Panc1 (cell line): ENCODE data around the gene PICALM. TPM values are rescaled to one million over a fixed set of nuclear protein-coding genes. Genes with fewer than 3 reads are reported as not detected.
"Not testable (repeated sequence)": the region's sequence is repeated elsewhere in the genome, so short reads cannot be mapped to it uniquely, and the experiment has no call there.

Experiments
- ATAC-seq: fragments of 200-7000 bp; cut with Tn5 transposase; 2 replicates; pipeline ENCODE4 v1.9.1; 2020; ENCODE audit warnings: mild to moderate bottlenecking, moderate library complexity
- BruUV-seq: library from RNA; stranded (reverse); fragments of 400-500 nt; replicated peaks from 2 replicates; lab custom pipeline; 2021; lab: Mats Ljungman, UMichigan
- CTCF ChIA-PET: fragments of 300-600 bp; sonication (Branson Sonifier 250); formaldehyde crosslinking; loops from one replicate; lab custom pipeline; 2022; ENCODE audit warnings: antibody characterized with exemption; lab: Charles Lee
- POLR2A ChIA-PET: fragments of 300-600 bp; sonication (Branson Sonifier 250); formaldehyde crosslinking; loops from one replicate; lab custom pipeline; 2022; ENCODE audit warnings: antibody characterized with exemption; lab: Charles Lee
- DNase-seq: peaks from one replicate; pipeline ENCODE4 v3.0.0-alpha.2; 2010; ENCODE audit warnings: low read depth, low spot score
- H3K27ac ChIP-seq: 2 replicates; pipeline ENCODE4 v1.5.1; 2011; ENCODE audit warnings: mild to moderate bottlenecking, low read length, inconsistent platforms
- H3K27me3 ChIP-seq: fragments of 200-500 bp; sonication (Bioruptor generic); 2 replicates; pipeline ENCODE4 v1.6.0; 2014; ENCODE audit warnings: low read length, inconsistent platforms; ENCODE audit not compliant: control insufficient read depth, insufficient read depth
- H3K36me3 ChIP-seq: fragments of 200-500 bp; sonication (Bioruptor generic); 2 replicates; pipeline ENCODE4 v1.5.1; 2014; ENCODE audit warnings: inconsistent platforms, mild to moderate bottlenecking, low read length, moderate library complexity; ENCODE audit not compliant: control insufficient read depth, insufficient read depth
- H3K4me1 ChIP-seq: 2 replicates; pipeline ENCODE4 v1.5.1; 2011; ENCODE audit warnings: inconsistent platforms, mild to moderate bottlenecking, low read length, moderate library complexity; ENCODE audit not compliant: control insufficient read depth, insufficient read depth
- H3K4me3 ChIP-seq, 2 experiments: 2 replicates each; pipeline ENCODE4 v1.5.1; 2011 to 2012; ENCODE audit warnings: low read depth in 2 of 2, low read length in 2 of 2, mild to moderate bottlenecking in 2 of 2, inconsistent platforms in 1 of 2, moderate library complexity in 1 of 2
- H3K9me3 ChIP-seq: fragments of 200-500 bp; sonication (Bioruptor generic); 2 replicates; pipeline ENCODE4 v1.5.1; 2014; ENCODE audit warnings: low read depth, mild to moderate bottlenecking, inconsistent platforms, low read length, moderate library complexity; ENCODE audit not compliant: control insufficient read depth, insufficient read depth
- CTCF ChIP-seq: fragments of 450-650 bp; IDR thresholded peaks from 2 replicates; pipeline ENCODE4 v1.5.1; 2017; ENCODE audit warnings: mild to moderate bottlenecking
- POLR2AphosphoS5 ChIP-seq: IDR thresholded peaks from 2 replicates; pipeline ENCODE4 v1.6.1; 2012; ENCODE audit warnings: mild to moderate bottlenecking, low read depth, low read length, moderate library complexity
- REST ChIP-seq, 2 experiments: IDR thresholded peaks; 2 replicates each; pipeline ENCODE4 v1.6.1; 2011 to 2012; ENCODE audit warnings: low read depth in 2 of 2, control low read depth in 1 of 2, low read length in 1 of 2, mild to moderate bottlenecking in 1 of 2, moderate library complexity in 1 of 2; ENCODE audit not compliant: insufficient read depth in 1 of 2
- SIN3A ChIP-seq: IDR thresholded peaks from 2 replicates; pipeline ENCODE4 v1.6.1; 2012; ENCODE audit warnings: low read depth, mild to moderate bottlenecking, low read length, moderate library complexity, borderline replicate concordance; ENCODE audit not compliant: insufficient read depth
- TCF7L2 ChIP-seq: IDR thresholded peaks from 2 replicates; pipeline ENCODE4 v1.6.1; 2011; ENCODE audit warnings: mild to moderate bottlenecking, low read depth, low read length, inconsistent platforms
- in situ Hi-C: cut with HindIII; loops from 2 replicates; pipeline ENCODE4 v1.10.0; 2016; ENCODE audit warnings: low sequenced_read_pairs, low pct_unique_long_range_greater_than_20kb
- intact Hi-C: fragments of 100-400 bp; cut with micrococcal nuclease; formaldehyde crosslinking; loops from one replicate; pipeline ENCODE4 v1.10.0; 2022; ENCODE audit not compliant: unreplicated experiment
- total RNA-seq: library from RNA; stranded (reverse); gene quantifications from one replicate; pipeline ENCODE4 v1.2.1, GENCODE V29; 2021; ENCODE audit not compliant: unreplicated experiment

Gene PICALM
- total RNA-seq, 1 experiment from 2014 or later = 153 TPM

GRCh38 chr11:86106916-86107315, 38.0 kb upstream of the PICALM start:
- no peak for TF ChIP-seq POLR2AphosphoS5
- TF ChIP-seq TCF7L2 = no peak
- no peak for TF ChIP-seq CTCF
- TF ChIP-seq SIN3A = no peak
- no peak for TF ChIP-seq REST (IDR thresholded peaks at IDR 0.05; ENCODE audit: insufficient read depth in 1 of 2, low read depth in 2 of 2, low read length in 1 of 2)
- in situ Hi-C loops = no loop called here
- CTCF ChIA-PET = no interaction called here
- Histone ChIP-seq H3K36me3 (no peaks in the 10 kb centered on the region), H3K27ac (no peak overlapping the region), H3K4me3 (no peak overlapping the region), H3K9me3 (no peaks in the 10 kb centered on the region), H3K4me1 (peaks cover 5% of the 10 kb centered on the region; the same call in 1 of the 2 replicates), H3K27me3 (no peaks in the 10 kb centered on the region)
- no peak for ATAC-seq
- no peak for DNase-seq
- no TSS peak for BruUV-seq
- intact Hi-C loops = no loop called here
- POLR2A ChIA-PET = no interaction called here

GRCh38 chr11:86106031-86106430, 37.1 kb upstream of the PICALM start:
- H3K4me3 ChIP-seq, in situ Hi-C loops, CTCF ChIA-PET, H3K36me3 ChIP-seq, ATAC-seq, intact Hi-C loops, BruUV-seq, DNase-seq, H3K27me3 ChIP-seq, POLR2A ChIA-PET, H3K27ac ChIP-seq, H3K9me3 ChIP-seq: not testable (repeated sequence)
- peaks cover 12% of the 10 kb centered on the region; the same call in 1 of the 2 replicates for H3K4me1 ChIP-seq

- intact Hi-C loops = not testable (repeated sequence)
Measured at GRCh38 chr11:86105601-86106000, 36.7 kb upstream of the PICALM start.

More at GRCh38 chr11:86105601-86106000, 36.7 kb upstream of the PICALM start:
- BruUV-seq, H3K27ac ChIP-seq, H3K9me3 ChIP-seq, H3K4me3 ChIP-seq, POLR2A ChIA-PET, H3K36me3 ChIP-seq, in situ Hi-C loops, H3K27me3 ChIP-seq, DNase-seq, ATAC-seq, CTCF ChIA-PET: not testable (repeated sequence)
- H3K4me1 ChIP-seq = peaks cover 12% of the 10 kb centered on the region; the same call in 1 of the 2 replicates
